KOPT-K1 (cell line): ENCODE data around the gene PODXL.
"Not testable (repeated sequence)": the region's sequence is repeated elsewhere in the genome, so short reads cannot be mapped to it uniquely, and the experiment has no call there.

ENCODE experiments used
- H3K27ac ChIP-seq: fragments of 200-600 bp; sonication (generic); 2 replicates; pipeline ENCODE4 v1.5.1; 2016; ENCODE audit warnings: antibody characterized with exemption, mild to moderate bottlenecking, low read depth, low read length; ENCODE audit not compliant: poor library complexity, severe bottlenecking
- H3K36me3 ChIP-seq: fragments of 200-600 bp; sonication (generic); 2 replicates; pipeline ENCODE4 v1.5.1; 2017; ENCODE audit warnings: antibody characterized with exemption, mild to moderate bottlenecking, low read length, moderate library complexity; ENCODE audit not compliant: insufficient read depth
- H3K9me3 ChIP-seq: fragments of 200-600 bp; sonication (generic); 2 replicates; pipeline ENCODE4 v1.5.1; 2017; ENCODE audit warnings: antibody characterized with exemption, low read length, mild to moderate bottlenecking; ENCODE audit not compliant: insufficient read depth, poor library complexity, severe bottlenecking

Gene PODXL

DNA sequence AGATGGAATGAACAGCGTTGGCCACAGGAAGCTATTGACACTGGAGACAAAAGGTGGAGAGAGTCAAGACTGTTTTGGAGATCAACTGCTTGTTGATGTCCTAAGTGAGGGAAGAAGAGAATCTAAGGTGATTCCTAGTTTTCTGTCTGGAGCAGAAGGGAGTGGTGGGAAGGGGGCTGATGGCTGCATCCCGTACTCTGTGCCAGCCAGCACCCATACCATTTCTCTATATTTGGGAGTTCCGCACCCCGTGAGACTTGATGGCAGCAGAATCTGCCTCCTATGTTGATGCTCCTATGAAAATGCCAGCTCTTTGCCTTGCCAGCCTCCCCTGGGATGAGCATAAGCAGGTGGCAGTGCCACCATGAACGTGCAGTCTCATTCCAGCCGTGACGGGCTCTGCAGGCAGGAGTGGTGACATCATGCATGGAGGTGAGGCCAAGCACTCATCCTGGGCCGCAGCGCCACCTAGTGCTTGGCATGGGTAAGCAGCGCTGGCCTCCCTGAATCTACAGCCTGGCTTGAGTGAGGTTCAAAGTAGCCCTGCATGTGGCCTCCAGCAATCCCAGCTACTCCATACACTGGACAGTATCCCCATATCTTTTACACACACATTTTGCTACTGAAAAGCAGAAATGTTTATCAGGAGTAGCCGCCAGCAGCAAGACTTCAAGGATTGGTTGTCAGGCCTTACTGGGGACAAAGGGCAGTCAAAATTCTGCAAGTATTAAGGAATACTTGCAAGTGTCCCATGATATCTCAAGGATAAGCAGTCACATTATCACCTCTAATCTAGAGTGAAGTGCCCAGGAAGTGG is 43.0 kb downstream of the PODXL start:
- no peaks in the 10 kb centered on the region for H3K36me3 ChIP-seq
- H3K9me3 ChIP-seq: no peaks in the 10 kb centered on the region
- H3K27ac ChIP-seq: no peak overlapping the region

DNA sequence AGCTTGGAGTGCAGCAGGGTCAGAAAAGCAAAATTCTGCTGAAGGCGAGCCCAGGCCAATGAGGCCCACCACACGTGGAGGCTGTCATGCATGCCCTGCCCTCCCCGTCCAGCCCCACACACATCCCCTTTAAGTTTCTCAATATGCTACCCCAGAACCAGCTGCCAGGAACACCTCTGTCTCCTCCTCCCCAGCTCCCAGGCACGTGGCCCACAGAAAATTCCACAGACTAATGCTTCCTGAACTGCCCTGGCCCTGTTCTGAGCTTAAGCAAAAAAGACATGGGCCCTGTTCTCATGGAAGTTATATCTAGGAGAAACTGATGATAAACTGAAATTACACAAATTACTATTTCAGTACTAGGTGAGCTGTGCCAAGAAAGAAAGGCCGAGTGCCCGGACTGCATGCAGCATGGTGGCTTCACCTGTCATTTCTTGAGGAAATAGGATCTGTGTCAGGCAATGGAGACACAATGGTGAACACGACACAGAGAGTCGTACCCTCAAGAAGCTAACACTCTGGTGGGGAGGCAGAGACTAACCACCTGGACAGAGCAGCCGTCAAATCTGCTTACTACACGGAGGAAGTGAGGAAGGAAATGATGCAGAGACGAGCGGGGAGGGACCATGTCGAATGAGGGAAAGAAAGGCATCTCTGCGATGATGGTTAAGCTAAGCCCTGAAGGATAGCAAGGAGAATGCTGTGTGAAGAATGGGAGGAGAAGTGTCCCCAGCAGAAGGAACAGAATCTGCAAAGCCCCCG is 44.5 kb downstream of the PODXL start:
- Histone ChIP-seq H3K9me3 (no peaks in the 10 kb centered on the region), H3K36me3 (no peaks in the 10 kb centered on the region), H3K27ac (no peak overlapping the region)

DNA sequence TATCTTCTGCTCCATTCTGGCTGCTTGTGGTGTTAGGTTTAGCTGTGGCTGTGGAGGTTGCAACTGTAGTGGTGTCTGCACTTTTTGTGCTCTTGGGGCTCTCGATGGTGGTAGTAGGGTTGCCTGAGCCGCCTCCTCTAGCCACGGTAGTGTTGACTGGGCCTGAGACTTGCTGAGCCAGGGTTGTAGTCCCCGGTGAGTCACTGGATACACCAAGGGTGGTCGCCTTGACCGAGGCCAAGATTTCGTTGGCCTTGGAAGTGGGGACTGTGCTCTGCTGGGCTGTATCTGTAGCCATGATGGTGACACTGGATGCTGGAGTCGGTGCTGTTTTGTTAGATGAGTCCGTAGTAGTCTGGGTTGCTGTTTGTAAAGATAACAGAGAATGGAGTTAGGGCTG is 45.4 kb downstream of the PODXL start:
- no peaks in the 10 kb centered on the region for H3K36me3 ChIP-seq
- H3K9me3 ChIP-seq: no peaks in the 10 kb centered on the region
- H3K27ac ChIP-seq: no peak overlapping the region

DNA sequence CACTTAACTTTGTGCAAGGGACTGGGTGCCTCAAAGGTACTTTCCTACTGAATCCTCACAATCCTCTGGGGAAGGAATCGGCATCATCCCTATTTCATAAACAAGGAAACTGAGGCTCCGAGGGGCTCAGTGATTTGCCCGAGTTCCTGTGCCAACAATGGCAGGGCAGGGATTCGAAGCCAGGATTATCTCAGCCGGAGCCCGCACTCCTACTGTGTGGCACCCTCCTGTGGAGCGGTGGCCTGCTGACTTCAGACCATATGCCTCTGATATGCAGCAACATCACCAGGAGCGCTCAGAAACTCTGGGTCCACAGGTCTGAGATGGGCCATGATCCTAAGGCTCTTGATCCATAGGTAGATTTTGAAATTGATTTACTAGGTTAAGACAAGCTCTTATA is 46.6 kb downstream of the PODXL start:
- no peak overlapping the region for H3K27ac ChIP-seq
- no peaks in the 10 kb centered on the region for H3K9me3 ChIP-seq
- H3K36me3 ChIP-seq: no peaks in the 10 kb centered on the region

DNA sequence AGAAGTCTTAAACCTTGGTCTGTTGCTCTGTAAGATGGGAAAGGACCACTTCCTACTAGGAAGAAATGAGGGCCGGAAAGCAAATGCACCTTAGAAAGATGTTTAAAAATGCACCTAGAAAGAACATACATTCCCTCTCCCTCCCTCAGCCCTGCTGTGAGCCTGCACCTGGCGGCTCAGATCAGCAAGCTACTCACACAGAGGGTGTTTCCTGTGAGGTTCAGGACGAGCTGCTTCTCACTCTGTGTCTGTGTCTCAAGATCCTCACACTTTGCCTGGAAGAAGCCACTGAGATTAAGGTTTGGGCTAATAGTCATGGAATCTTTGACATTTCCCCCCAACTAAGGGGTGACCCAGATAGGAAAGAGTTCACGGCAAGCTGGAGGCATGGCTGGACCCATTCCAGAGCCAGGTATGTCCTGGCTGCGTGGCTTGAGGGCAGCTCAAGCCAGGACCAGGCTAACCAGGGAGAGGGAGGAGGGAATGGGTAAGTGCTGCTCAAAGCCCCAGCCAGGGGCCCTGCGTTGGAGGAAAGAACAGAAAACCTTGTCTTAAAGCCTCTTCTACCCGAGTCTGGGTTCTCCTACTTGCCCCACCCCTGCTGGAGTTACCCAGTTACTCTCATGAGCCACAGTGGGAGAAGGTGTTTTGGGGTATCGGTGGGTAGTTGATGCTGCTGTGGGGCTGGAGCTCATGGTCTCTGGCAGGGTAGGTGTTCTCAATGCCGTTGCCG is 47.5 kb downstream of the PODXL start:
- Histone ChIP-seq H3K27ac (no peak overlapping the region), H3K9me3 (no peaks in the 10 kb centered on the region), H3K36me3 (no peaks in the 10 kb centered on the region)

DNA sequence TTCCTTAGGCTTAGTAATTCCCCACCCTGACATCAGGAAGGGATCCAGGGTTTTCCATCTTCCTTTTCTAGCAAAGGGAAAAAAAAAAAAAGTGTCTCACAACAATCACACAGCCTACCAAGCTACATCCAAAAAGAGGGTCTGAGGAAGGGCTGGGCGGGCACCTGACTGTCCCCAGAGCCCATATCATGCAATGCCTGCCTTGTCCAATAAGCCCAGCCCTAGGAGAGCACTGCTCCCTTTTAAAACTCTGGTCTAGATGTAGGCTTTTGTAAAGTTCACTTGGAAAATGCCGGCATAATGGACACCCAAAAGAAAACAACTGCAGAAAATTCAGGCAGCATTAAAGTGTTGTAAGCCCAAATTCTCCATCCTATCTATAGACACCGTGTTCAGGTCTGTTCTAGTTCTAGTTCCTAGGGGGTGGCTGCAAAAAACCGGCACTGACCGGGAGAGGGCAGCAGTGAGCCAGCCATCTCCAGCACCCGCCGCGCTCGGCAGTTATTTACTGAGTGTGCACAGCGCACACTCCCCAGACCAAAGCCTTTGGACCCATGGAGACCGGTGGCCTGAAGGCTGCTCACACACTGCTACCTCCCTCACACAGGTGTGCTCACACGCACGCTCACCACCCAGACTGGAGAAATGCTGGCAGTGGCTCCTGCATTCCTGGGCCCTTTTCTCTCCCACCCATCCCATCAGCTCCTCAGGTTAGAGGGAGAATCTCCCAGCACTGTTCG is 48.7 kb downstream of the PODXL start:
- no peaks in the 10 kb centered on the region for H3K9me3 ChIP-seq
- H3K36me3 ChIP-seq: no peaks in the 10 kb centered on the region
- H3K27ac ChIP-seq: no peak overlapping the region

DNA sequence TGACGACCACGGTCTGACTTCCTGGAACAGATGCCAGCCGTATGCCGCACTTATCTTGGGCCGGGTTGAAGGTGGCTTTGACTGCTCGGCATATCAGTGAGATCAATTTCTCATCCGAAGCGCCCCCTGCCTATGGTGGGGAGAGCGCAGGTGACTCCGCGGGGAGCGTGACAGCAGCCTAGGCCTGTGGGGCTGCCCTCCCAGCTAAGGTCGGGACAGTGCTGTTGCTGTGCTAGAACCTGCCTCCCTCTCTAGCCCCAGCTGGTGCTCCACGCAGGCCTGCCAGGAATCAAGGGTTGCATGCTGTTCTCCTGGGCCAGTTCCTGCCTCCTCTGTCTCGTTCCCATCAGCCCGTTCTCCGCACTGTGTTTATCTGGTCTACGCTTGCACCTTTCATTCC is 49.8 kb downstream of the PODXL start:
- Histone ChIP-seq H3K36me3 (no peaks in the 10 kb centered on the region), H3K27ac (no peak overlapping the region), H3K9me3 (no peaks in the 10 kb centered on the region)

DNA sequence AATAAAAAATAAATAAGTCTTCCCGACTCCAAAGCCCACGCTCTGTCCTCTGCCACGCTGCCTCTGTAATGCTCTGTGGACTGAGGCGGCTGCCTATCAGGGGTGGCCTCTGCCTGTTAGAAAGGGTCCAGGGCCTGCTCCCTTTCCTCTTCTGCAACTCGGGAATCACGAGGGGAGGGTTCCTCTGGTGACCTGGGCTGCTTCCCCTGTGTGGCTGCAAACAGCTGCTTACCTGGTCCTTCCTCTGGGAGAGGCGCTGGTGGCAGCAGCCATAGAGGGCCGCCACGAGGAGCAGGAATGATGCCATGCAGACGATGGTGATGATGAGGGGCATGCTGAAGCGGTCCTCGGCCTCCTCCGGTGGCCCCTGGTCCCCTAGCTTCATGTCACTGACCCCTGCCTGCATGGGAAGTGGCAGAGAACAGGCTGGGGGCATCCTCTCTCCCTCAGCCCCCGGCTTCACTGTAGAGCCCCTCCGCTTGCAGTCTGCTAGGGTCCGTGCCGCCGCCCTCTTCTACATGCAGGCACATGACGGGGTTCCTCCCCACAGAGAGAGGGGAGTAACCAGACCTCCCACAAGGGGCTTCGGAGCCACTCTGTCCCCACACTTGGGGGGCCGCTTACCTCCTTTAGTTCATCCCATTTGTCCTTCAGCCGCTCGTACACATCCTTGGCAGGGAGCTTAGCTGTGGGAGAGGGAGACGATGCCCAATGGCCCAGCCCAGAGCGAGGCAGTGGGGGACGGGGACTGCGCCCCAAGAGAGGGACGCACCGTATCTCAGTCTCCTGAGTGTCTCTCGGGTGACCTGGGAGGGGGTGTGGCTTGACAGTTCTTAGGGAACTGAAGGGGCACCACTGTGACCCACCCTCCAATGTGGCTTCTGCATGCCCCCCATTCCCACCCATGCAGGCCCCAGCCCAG is 50.5 kb downstream of the PODXL start:
- no peaks in the 10 kb centered on the region for H3K36me3 ChIP-seq

DNA sequence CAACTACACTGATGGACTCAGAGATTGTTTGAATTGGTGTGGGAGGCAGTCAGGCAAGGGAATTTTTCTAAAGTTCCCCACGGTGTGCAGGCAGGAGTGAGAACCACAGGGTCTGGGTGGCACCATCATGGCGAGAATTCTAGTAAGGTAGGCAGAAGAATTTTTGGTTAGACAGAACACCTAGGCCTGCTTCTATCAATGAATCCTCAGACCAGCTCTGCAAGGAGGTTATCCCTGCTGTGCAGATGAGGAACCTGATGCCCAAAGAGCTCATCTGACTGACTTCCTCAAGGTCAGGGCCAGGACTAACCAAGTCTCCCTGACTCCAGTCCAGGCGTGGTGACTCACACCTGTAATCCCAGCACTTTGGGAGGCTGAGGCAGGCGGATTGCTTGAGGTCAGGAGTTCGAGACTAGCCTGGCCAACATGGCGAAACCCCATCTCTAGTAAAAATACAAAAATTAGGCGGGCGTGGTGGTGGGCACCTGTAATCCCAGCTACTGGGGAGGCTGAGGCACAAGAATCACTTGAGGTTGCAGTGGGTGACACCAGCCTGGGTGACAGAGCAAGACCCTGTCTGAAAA is 51.3 kb downstream of the PODXL start:
- H3K9me3 ChIP-seq, H3K27ac ChIP-seq, H3K36me3 ChIP-seq: not testable (repeated sequence)

More for the DNA sequence above, 50.5 kb downstream of the PODXL start:
- H3K9me3 ChIP-seq: no peaks in the 10 kb centered on the region
- no peak overlapping the region for H3K27ac ChIP-seq

DNA sequence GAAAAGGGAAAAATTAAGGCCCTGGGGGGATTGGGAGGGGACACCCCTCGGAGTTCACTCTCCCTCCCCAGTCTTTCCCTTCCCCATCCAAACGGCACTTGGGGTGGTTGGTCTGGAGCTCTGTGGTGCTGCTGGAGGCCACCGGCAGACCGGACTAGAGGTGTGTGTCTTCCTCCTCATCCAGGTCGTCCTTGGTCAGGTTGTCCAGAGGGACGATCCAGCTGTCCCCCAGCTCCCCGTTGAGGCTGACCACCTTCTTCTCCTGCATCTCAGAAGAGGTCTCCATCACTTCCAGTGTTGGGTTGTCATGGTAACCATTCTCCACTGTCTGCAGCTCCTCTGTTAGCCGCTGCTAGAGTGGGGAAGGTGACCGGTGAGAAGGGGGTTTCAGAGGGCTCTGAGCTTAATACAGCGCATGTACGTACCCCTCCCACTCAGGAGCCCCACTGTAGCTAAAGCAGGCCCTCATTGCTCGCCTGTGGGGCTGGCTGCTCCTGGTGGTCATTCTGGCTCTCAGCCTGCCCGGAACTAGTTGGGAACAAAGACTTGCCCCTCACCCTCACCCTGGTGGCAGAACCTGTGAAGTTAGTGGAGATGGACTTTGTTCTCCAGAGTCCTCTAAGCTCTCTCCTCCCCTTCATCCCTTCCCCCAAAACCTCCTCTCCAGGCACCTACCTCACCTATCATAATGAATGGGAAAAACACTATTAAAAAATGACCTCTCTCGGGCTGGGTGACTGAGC is 52.1 kb downstream of the PODXL start:
- Histone ChIP-seq H3K9me3 (no peaks in the 10 kb centered on the region), H3K36me3 (no peaks in the 10 kb centered on the region), H3K27ac (no peak overlapping the region)

DNA sequence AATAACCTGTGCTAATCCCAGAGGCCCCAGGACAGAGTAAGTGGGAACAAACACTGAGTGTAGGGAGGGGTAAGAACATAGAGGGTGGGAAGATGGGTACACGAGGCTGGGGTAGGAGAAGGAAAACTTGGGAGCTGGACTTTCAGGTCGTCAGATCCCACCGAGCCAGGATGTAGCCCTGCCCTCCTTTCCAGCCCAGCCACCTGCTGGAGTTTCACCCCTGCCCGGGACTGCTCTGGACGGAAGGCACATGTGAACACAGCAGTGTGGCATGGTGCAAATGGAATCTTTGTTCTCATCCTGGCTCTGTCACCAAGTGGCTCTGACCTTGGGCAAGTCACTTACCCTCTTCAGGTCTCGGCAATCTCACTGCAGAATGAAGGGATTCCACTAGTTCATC is 52.8 kb downstream of the PODXL start:
- H3K9me3 ChIP-seq: no peaks in the 10 kb centered on the region
- no peaks in the 10 kb centered on the region for H3K36me3 ChIP-seq
- no peak overlapping the region for H3K27ac ChIP-seq

DNA sequence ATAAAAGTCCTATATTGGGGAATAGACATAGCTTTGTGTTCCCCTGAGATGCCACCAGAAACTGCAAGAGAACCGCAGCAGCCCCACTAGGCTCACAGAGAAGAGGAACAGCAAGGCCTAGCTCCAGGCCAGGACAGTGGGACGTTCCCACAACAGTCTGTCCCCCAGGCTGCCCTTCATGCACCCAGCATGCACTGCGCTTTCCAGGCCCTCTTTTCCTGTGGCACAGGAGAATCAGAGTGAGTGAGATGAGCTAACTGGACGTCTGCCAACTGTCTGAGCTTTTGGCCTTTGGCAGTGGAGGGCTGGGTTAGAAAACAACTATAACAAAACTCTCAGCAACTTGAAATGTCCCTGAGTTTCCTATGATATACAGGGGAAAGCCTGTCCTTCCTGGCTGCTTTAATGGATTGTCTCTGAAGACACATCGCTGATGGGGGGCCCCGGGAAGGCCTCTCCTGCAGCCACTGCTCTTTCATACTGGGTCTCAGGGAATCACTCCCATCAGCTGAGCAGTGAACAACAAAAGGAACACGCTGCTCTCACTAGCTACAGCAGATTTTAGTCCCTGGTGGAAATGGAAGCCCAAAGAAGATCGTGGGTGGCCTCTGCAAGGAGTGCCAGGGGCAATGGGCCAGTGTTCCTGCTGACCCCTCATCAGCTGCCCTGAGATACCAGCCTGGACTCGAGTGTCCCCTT is 53.5 kb downstream of the PODXL start:
- Histone ChIP-seq H3K36me3 (0 out of 2 replicates have a peak, but pooled peaks cover 3% of the 10 kb centered on the region), H3K9me3 (no peaks in the 10 kb centered on the region), H3K27ac (no peak overlapping the region)
